GM19372 (cell line): ENCODE measurements around the gene GALNT16.

Source experiments
- ATAC-seq: cut with Tn5 transposase; IDR thresholded peaks from one replicate; pipeline ENCODE4 v1.9.1; 2021; ENCODE audit warnings: mild to moderate bottlenecking, low read depth, moderate library complexity; ENCODE audit not compliant: unreplicated experiment

GALNT16 gene

DNA sequence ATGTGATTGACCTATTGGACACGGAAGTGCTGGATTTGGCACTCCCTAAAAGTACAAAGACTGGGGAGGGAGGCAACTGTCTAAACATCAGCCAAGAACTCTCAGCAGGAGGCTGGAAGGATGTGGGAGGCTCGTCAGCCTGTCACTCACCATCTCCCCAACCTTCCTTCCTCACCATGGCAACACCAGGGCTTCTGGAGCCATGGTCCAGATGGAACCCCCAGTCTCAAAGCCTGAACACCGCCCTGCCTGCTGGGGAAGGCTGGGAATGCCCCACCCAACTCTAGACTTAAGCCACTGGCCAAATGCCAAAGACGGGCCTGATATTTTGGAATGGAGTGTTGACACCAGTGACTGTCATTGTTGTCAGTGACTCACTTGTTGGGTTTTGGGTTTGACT lies 55.3 kb downstream of the GALNT16 start:
- ATAC-seq = no peak

- ATAC-seq = no peak
Observed at GRCh38 chr14:69316449-69317101, 56.6 kb downstream of the GALNT16 start.

- ATAC-seq = no peak
Observed at GRCh38 chr14:69317102-69317755, 57.3 kb downstream of the GALNT16 start.

DNA sequence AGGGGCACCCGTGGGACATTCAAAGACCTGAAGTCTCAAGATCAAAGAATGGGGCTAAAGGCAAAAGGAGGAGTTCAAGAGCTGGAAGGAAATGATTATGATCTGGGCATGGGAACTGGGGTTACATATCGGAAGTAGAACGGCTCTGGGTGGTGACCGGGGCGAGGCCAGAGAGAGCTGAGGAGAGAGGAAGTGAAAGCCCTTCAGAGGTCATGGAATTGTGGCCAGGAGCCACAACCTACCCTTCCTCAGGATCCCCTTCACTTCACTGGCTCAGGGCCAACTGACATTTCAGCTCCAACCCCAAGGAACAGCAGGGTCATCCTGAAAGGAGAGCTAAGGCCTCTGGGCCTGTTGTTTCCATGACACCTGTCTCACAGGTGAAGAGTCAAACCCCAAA lies 57.8 kb downstream of the GALNT16 start:
- no peak for ATAC-seq

- ATAC-seq = no peak
Observed at GRCh38 chr14:69318241-69318640, 58.3 kb downstream of the GALNT16 start.

- ATAC-seq = no peak
Observed at GRCh38 chr14:69318901-69319475, 59.0 kb downstream of the GALNT16 start.

DNA sequence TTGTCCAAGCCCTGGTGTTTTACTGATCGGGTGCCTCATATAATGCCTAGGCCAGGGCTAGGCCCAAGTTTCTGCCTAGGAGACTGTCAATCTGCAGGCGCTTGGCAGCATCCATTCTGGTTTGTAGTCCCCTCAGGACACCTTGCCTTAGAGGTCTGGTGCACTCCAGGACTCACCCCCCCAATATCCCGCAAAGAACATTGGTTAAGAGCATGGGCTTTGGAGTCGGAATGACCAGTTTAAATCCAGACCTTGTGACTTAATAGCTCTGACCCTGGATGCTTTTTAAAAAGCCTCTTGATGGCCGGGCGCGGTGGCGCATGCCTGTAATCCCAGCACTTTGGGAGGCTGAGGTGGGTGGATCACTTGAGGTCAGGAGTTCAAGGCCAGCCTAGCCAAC lies 60.0 kb downstream of the GALNT16 start:
- no peak for ATAC-seq

GRCh38 chr14:69320581-69321365 lies 60.8 kb downstream of the GALNT16 start:
- no peak for ATAC-seq

- no peak for ATAC-seq
Observed at GRCh38 chr14:69321601-69322330, 61.8 kb downstream of the GALNT16 start.

DNA sequence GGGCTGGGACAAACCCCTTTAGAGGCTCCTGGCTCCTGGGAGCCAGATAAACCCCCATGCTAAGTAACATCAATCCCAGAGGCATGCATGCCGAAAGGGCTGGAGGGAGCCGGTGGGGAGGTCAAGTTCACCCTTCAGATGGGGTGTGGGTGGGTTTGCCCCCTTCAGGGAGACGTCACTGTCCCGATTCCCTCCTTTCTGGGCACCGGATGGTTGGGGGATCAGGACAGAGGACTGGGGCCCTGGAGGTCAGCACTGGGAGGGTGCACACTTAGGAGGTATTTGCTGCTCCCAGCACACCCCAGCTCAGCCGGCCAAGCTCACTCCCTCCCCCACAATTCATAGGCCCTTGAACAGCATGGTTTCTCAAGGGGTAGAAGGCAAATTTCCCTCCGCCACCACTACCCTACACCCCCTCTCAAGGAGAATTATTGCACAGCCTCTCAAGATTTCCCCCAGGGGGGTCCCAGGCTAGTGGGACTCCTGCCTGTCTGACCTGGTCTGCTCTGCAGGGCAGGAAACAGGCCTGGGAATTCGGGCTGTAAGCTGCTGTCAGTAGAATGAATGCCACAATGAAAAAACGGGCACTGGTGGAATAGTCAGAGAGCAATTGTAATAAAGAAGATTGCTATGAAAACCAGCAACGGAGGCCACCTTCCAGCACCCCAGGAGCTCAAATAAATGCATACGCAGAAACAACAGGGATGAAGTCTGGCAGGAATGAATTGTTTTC lies 63.5 kb downstream of the GALNT16 start:
- ATAC-seq = no peak

GRCh38 chr14:69323999-69324282 lies 64.0 kb downstream of the GALNT16 start:
- ATAC-seq = no peak

DNA sequence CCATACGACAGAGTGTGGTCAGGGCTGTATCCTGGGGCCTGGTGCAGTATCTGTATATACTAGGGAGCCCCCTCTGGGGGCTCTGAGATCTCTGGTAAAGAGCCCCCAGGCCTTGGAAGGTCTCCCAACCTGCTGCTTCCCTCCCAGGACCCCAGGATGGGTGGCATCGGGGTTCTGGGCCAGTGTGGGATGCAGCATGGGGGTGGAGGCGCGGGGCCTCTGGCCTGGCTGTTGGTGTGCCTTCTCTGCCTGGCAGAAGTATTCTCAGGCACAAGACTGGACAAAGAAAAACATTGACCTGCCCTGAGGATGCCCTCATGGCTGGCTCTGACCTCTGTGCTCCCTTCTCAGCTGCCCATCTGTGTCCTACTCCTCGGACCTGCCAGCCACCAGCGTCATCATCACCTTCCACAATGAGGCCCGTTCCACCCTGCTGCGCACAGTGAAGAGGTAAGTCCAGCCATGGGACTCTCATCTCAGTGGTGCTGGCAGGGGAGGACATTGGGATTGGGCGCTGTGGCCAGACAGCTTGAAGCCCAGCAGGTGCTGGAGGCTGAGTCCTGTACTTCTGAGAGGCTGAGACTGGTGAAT lies 64.5 kb downstream of the GALNT16 start:
- no peak for ATAC-seq

GRCh38 chr14:69325086-69325485 lies 65.1 kb downstream of the GALNT16 start:
- ATAC-seq = no peak

DNA sequence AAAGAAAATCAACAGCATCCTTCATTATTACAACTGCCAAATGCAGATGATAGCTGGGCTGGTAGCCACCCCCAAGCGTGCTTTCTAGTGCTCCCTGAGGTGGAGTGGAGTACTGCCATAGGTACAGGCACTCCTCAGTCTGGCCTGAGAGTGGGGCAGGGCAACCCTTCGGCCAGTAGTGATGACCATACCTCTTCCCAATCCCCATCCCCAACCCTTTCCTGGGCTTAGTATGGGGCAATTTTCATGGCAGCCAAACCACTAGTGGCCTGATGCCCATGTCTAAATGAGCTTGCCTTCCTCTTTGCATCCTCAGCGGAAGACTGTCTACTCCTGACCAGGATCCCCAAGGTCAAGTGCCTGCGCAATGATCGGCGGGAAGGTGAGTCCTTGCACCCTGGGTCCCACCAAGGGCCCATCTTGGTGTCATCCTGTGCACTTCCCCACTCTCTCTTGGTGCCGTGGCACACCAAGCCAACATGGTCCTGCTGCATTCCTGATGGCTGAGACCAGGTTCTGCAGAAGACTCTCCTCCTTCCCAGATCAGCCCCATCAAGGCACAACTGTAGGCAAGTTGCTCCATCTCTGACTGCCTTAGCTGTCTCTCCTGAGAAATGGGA lies 65.8 kb downstream of the GALNT16 start:
- no peak for ATAC-seq

- no peak for ATAC-seq
Observed at GRCh38 chr14:69326611-69327010, 66.7 kb downstream of the GALNT16 start.

GRCh38 chr14:69327507-69327906 lies 67.5 kb downstream of the GALNT16 start:
- no peak for ATAC-seq

GRCh38 chr14:69328317-69328716 lies 68.4 kb downstream of the GALNT16 start:
- no peak for ATAC-seq

DNA sequence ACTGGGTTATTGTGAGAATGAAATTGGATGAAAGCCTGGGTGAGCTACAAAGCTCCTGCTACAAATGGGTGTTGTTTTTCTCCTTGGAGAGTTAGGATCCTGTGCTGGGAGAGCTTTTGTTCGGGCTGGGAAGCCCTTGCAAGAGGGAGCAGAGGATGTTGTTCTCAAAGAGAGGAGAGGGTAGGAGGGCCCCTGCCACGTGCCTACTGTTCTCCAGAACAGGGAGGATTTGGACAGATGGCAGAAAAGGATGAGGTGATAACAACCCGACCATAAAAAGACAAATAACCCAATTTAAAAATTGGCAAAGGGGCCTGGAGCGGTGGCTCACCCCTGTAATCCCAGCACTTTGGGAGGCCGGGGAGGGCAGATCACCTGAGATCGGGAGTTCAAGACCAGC lies 68.8 kb downstream of the GALNT16 start:
- no peak for ATAC-seq

DNA sequence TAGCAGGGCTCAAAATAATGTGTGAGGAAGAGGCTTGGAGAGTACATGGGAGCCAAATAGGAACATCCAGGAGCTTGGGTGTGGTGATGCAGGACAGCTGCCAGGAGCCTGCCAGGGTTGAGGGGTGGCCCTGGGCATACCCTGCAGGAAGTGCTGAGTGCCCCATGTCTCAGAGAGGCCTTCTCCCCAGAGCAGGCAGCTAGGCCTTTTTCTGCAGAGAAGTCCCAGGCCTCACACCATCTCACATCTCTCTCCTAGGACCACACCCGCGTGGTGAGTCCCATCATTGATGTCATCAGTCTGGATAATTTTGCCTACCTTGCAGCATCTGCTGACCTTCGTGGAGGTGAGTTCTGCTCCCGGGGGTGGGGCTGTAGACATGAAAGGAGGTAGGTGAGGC lies 71.2 kb downstream of the GALNT16 start:
- ATAC-seq = no peak
